K562 (cell line): Measurements from ENCODE around the gene CPT1C.

Source experiments
- ATF1 ChIP-seq, 2 experiments: fragments of 450-650 bp in 1 of 2; IDR thresholded peaks; 2 replicates each; pipeline ENCODE4 v1.6.1; 2016; ENCODE audit warnings: missing compliant biosample characterization in 1 of 2, missing genetic modification characterization in 1 of 2
- BRCA1 ChIP-seq, 2 experiments: fragments of 450-650 bp in 1 of 2; sonication (generic) in 1 of 2; formaldehyde crosslinking in 1 of 2; IDR thresholded peaks; 2 replicates each; pipeline versions ENCODE4 v1.5.0 to v1.6.1; 2017 to 2020; ENCODE audit warnings: mild to moderate bottlenecking in 1 of 2, missing genetic modification reagents in 1 of 2
- DACH1 ChIP-seq: fragments of 450-650 bp; IDR thresholded peaks from 2 replicates; pipeline ENCODE4 v1.6.1; 2018; ENCODE audit not compliant: partially characterized antibody
- DNMT1 ChIP-seq: fragments of 450-650 bp; IDR thresholded peaks from 2 replicates; pipeline ENCODE4 v1.6.1; 2016; ENCODE audit warnings: antibody characterized with exemption, mild to moderate bottlenecking
- EZH2 ChIP-seq: IDR thresholded peaks from 2 replicates; pipeline ENCODE4 v1.6.1; 2012; ENCODE audit warnings: low read depth, mild to moderate bottlenecking, inconsistent platforms, low read length, borderline replicate concordance
- MTA1 ChIP-seq: fragments of 450-650 bp; IDR thresholded peaks from 2 replicates; pipeline ENCODE4 v1.6.1; 2017; ENCODE audit warnings: borderline replicate concordance
- NONO ChIP-seq, 2 experiments: fragments of 200-400 bp in 1 of 2; fragments of 450-650 bp in 1 of 2; formaldehyde crosslinking in 1 of 2; IDR thresholded peaks; 2 replicates each; pipeline ENCODE4 v1.6.1; 2017; ENCODE audit warnings: low read depth in 2 of 2, mild to moderate bottlenecking in 2 of 2, moderate library complexity in 2 of 2, low read length in 1 of 2
- ZNF592 ChIP-seq: fragments of 450-650 bp; IDR thresholded peaks from 2 replicates; pipeline ENCODE4 v1.6.1; 2017; ENCODE audit warnings: antibody characterized with exemption, mild to moderate bottlenecking
- TF ChIP-seq, protein P1 (sequence below): sonication (generic); formaldehyde crosslinking; IDR thresholded peaks from 2 replicates; pipeline ENCODE4 v1.8.1; 2022; ENCODE audit warnings: missing genetic modification reagents
- TF ChIP-seq, protein P2 (sequence below): sonication (generic); formaldehyde crosslinking; IDR thresholded peaks from 2 replicates; pipeline ENCODE4 v1.9.0; 2022; ENCODE audit warnings: mild to moderate bottlenecking, missing genetic modification reagents

- TF ChIP-seq ZNF592 (no peak), DNMT1 (no peak), ATF1 (CRISPR knock-in tag; IDR thresholded peaks at IDR 0.05) (no peak), ATF1 (tag; IDR thresholded peaks at IDR 0.05) (no peak), BRCA1 (IDR thresholded peaks at IDR 0.05) (no peak), BRCA1 (CRISPR knock-in tag; IDR thresholded peaks at IDR 0.05) (no peak), DACH1 (no peak), MTA1 (no peak), NONO (IDR thresholded peaks at IDR 0.05; ENCODE audit: low read depth in 2 of 2, low read length in 1 of 2) (no peak), EZH2 (no peak)
- TF ChIP-seq, protein P1, sequence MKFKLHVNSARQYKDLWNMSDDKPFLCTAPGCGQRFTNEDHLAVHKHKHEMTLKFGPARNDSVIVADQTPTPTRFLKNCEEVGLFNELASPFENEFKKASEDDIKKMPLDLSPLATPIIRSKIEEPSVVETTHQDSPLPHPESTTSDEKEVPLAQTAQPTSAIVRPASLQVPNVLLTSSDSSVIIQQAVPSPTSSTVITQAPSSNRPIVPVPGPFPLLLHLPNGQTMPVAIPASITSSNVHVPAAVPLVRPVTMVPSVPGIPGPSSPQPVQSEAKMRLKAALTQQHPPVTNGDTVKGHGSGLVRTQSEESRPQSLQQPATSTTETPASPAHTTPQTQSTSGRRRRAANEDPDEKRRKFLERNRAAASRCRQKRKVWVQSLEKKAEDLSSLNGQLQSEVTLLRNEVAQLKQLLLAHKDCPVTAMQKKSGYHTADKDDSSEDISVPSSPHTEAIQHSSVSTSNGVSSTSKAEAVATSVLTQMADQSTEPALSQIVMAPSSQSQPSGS, result no peak
- TF ChIP-seq, protein P2, sequence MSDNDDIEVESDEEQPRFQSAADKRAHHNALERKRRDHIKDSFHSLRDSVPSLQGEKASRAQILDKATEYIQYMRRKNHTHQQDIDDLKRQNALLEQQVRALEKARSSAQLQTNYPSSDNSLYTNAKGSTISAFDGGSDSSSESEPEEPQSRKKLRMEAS (CRISPR knock-in tag), result no peak
Measured at GRCh38 chr19:49656456-49657109, 34.3 kb upstream of the CPT1C start.
